HepG2 (cell line): ENCODE data around the gene FAM53B. TPM values are rescaled to one million over a fixed set of nuclear protein-coding genes. Genes with fewer than 3 reads are reported as not detected.

Source experiments
- ATAC-seq: fragments of 200-7000 bp; cut with Tn5 transposase; 3 replicates; pipeline ENCODE4 v1.9.1; 2020; ENCODE audit warnings: mild to moderate bottlenecking, moderate library complexity
- BruUV-seq: library from RNA; stranded (reverse); fragments of 400-500 nt; replicated peaks from 2 replicates; lab custom pipeline; 2021; lab: Mats Ljungman, UMichigan
- CTCF ChIA-PET: fragments of 300-600 bp; formaldehyde crosslinking; extraction: SDS; loops from one replicate; lab custom pipeline; 2021; ENCODE audit warnings: low total read pairs, inconsistent platforms, low intra/inter-chr PET ratio; lab: Yijun Ruan, JAX
- POLR2A ChIA-PET: fragments of 350-600 bp; sonication (Branson Sonifier 250); formaldehyde crosslinking; loops from one replicate; lab custom pipeline; 2020; ENCODE audit warnings: antibody characterized with exemption, inconsistent platforms; lab: Yijun Ruan, JAX
- DNase-seq: peaks from one replicate; pipeline ENCODE4 v3.0.0-alpha.2; 2015; ENCODE audit warnings: low spot score
- FAIRE-seq: peaks from 3 replicates; lab custom pipeline; 2011; peaks lifted over from hg19 to GRCh38; lab: Jason Lieb, UNC
- H2AFZ ChIP-seq: one replicate; pipeline ENCODE4 v1.6.1; 2011; ENCODE audit warnings: low read length, inconsistent platforms
- H3K27ac ChIP-seq: fragments of 300-600 bp; 3 replicates; pipeline ENCODE4 v1.8.0; 2011; ENCODE audit warnings: mixed run types, mild to moderate bottlenecking, mixed read lengths, low read length, inconsistent platforms; ENCODE audit not compliant: insufficient read depth; ENCODE audit errors: extremely low read length
- H3K27me3 ChIP-seq, 2 experiments: fragments of 200-600 bp in 1 of 2; 2 replicates in 1 of 2; 3 replicates in 1 of 2; pipeline versions ENCODE4 v1.6.0 to v1.8.0; 2011; ENCODE audit warnings: low read length in 2 of 2, mild to moderate bottlenecking in 2 of 2, moderate library complexity in 2 of 2, inconsistent platforms in 1 of 2; ENCODE audit not compliant: insufficient read depth in 2 of 2, control insufficient read depth in 1 of 2
- H3K36me3 ChIP-seq, 2 experiments: fragments of 200-600 bp in 1 of 2; replicated peaks in 1 of 2; 2 replicates in 1 of 2; 3 replicates in 1 of 2; pipeline versions ENCODE4 v1.5.1 to v1.8.0; 2011; ENCODE audit warnings: low read length in 2 of 2, inconsistent platforms in 1 of 2; ENCODE audit not compliant: insufficient read depth in 2 of 2, control insufficient read depth in 1 of 2
- H3K4me1 ChIP-seq: 2 replicates; pipeline ENCODE4 v1.5.1; 2012; ENCODE audit warnings: low read length, inconsistent platforms; ENCODE audit not compliant: insufficient read depth
- H3K4me2 ChIP-seq: 2 replicates; pipeline ENCODE4 v1.6.0; 2011; ENCODE audit warnings: low read depth, low read length, inconsistent platforms
- H3K4me3 ChIP-seq, 3 experiments: fragments of 200-600 bp in 1 of 3; sonication (generic), shearing (Covaris generic) in 1 of 3; replicated peaks in 1 of 3; 2 replicates each; pipeline ENCODE4 v1.5.1; 2011 to 2016; ENCODE audit warnings: low read length in 3 of 3, inconsistent platforms in 2 of 3, low read depth in 2 of 3, mild to moderate bottlenecking in 2 of 3, control low read depth in 1 of 3, mixed read lengths in 1 of 3; ENCODE audit not compliant: insufficient read depth in 1 of 3
- H3K79me2 ChIP-seq: one replicate; pipeline ENCODE4 v1.6.1; 2011; ENCODE audit warnings: low read length, inconsistent platforms; ENCODE audit not compliant: insufficient read depth
- H3K9ac ChIP-seq: 2 replicates; pipeline ENCODE4 v1.6.0; 2011; ENCODE audit warnings: mild to moderate bottlenecking, low read depth, low read length, inconsistent platforms; ENCODE audit not compliant: insufficient read depth
- H3K9me3 ChIP-seq: 2 replicates; pipeline ENCODE4 v1.5.1; 2012; ENCODE audit warnings: mild to moderate bottlenecking, low read length
- H4K20me1 ChIP-seq: 2 replicates; pipeline ENCODE4 v1.6.0; 2011; ENCODE audit warnings: inconsistent platforms, mild to moderate bottlenecking, low read length, moderate library complexity; ENCODE audit not compliant: insufficient read depth
- ARNT ChIP-seq: fragments of 450-650 bp; IDR thresholded peaks from 2 replicates; pipeline ENCODE4 v1.6.1; 2017
- GFI1 ChIP-seq: sonication (generic); formaldehyde crosslinking; IDR thresholded peaks from 2 replicates; pipeline ENCODE4 v1.5.0; 2020; ENCODE audit warnings: missing genetic modification reagents, mild to moderate bottlenecking, borderline replicate concordance
- HES4 ChIP-seq: sonication (generic); formaldehyde crosslinking; IDR thresholded peaks from 2 replicates; pipeline ENCODE4 v1.9.0; 2021; ENCODE audit warnings: mild to moderate bottlenecking, missing genetic modification reagents, borderline replicate concordance
- NFKBIZ ChIP-seq: IDR thresholded peaks from 2 replicates; pipeline ENCODE4 v1.6.1; 2018; ENCODE audit warnings: missing genetic modification reagents, missing compliant biosample characterization
- PRDM10 ChIP-seq: sonication (generic); formaldehyde crosslinking; IDR thresholded peaks from 2 replicates; pipeline ENCODE4 v1.4.0; 2020; ENCODE audit warnings: low read depth, missing genetic modification reagents
- SRSF4 ChIP-seq: fragments of 200-400 bp; formaldehyde crosslinking; IDR thresholded peaks from one replicate; pipeline ENCODE4 v1.6.1; 2018; ENCODE audit warnings: mild to moderate bottlenecking, low read depth, low read length, moderate library complexity; ENCODE audit not compliant: poor library complexity, severe bottlenecking
- TAF15 ChIP-seq: fragments of 200-400 bp; formaldehyde crosslinking; IDR thresholded peaks from one replicate; pipeline ENCODE4 v1.6.1; 2018; ENCODE audit warnings: mild to moderate bottlenecking, low read depth, low read length; ENCODE audit not compliant: poor library complexity, severe bottlenecking
- ZNF770 ChIP-seq: sonication (generic); formaldehyde crosslinking; IDR thresholded peaks from 2 replicates; pipeline ENCODE4 v1.5.0; 2020; ENCODE audit warnings: mild to moderate bottlenecking, missing genetic modification reagents
- WGBS: methylation state at CpG from one replicate; pipeline ENCODE4 v1.1.6; 2017; ENCODE audit warnings: low lambda C conversion rate; 5-methylcytosine and 5-hydroxymethylcytosine counted together
- in situ Hi-C: cut with HindIII; loops from 2 replicates; pipeline ENCODE4 v1.10.0; 2017; ENCODE audit warnings: low pct_unique_long_range_greater_than_20kb; ENCODE audit not compliant: extremely low pct_ligation_motif_present
- intact Hi-C: fragments of 100-400 bp; cut with micrococcal nuclease; formaldehyde crosslinking; loops from one replicate; pipeline ENCODE4 v1.10.0; 2022; ENCODE audit not compliant: unreplicated experiment
- polyA plus RNA-seq, 8 experiments: library from polyadenylated mRNA; depleted of rRNA in 3 of 8; stranded (reverse) in 7 of 8; unstranded in 1 of 8; fragments of >200 nt; fragmentation: Illumina TruSeq in 4 of 8; extraction: Trizol in 4 of 8; gene quantifications; 2 replicates each; pipeline versions ENCODE4 v1.2.1 to v1.2.3, GENCODE V29; 2011 to 2016; ENCODE audit warnings: low read depth in 4 of 8, missing spikeins in 1 of 8, mixed read lengths in 1 of 8; ENCODE audit not compliant: insufficient read depth in 1 of 8
- total RNA-seq, 5 experiments: library from RNA; depleted of rRNA; stranded (reverse); fragments of >200 nt; fragmentation: Illumina TruSeq; extraction: Trizol; gene quantifications; 2 replicates each; pipeline ENCODE4 v1.2.3, GENCODE V29; 2016; ENCODE audit warnings: low read depth in 1 of 5
- TF ChIP-seq, protein P1 (sequence below): sonication (generic); formaldehyde crosslinking; IDR thresholded peaks from 2 replicates; pipeline ENCODE4 v1.5.0; 2020; ENCODE audit warnings: mild to moderate bottlenecking, missing genetic modification reagents, borderline replicate concordance

Gene FAM53B
- total and polyA plus RNA-seq, 2 of the 13 experiments (the other 11 are each of a cell fraction or from before 2014, with no cell fraction given) = 6.4 to 19.3 TPM

DNA sequence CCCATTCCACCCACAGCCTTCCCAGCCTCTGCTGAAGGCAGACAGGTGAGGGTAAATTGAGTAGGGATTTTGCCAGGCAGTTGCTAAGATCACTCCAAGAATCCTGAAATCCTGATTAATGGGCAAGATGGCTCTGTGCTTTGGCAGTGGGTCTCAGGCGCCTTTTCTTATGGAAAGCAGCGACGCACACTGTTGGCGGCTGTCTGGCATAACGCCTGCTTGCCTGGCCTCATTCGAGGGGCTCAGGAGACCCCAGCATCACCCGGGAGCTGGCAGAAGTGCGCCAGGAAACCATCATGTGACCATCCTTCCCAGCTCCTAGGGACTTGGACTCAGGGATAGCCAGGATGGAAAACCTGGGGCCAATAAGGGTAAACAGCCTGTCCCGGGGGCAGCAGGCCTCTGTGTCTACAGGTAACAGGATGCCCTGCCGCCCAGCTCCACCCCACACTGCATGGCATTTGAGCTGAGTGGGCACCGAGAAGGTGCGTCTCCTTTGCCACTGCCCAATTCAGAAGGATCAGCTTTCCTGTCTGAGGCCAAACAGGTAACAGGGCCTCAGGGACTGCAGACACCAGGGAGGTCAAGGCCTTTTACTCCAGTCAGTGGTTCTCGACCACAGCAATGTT, 98.6 kb downstream of the FAM53B start:
- Histone ChIP-seq H4K20me1 (peaks cover 9% of the 10 kb centered on the region; the same call in 1 of the 2 replicates), H3K4me1 (peaks cover 28% of the 10 kb centered on the region), H3K9me3 (no peaks in the 10 kb centered on the region), H3K27me3 (no peaks in the 10 kb centered on the region), H3K27ac (no peak overlapping the region), H3K79me2 (no peaks in the 10 kb centered on the region), H3K36me3 (peaks cover 0 to 3% of the 10 kb centered on the region in 2 experiments; a peak in 3 of 5 replicates), H3K4me3 (no peak overlapping the region), H2AFZ (no peak overlapping the region), H3K9ac (no peak overlapping the region), H3K4me2 (no peak overlapping the region)
- no TSS peak for BruUV-seq
- CTCF ChIA-PET = no interaction called here
- no peak for ATAC-seq
- DNase-seq = no peak
- intact Hi-C loops = loop anchor here (2.0 kb wide), 1 partner anchor 37 kb away; no protein-coding TSS in a partner anchor
- POLR2A ChIA-PET = no interaction called here
- 100% methylated on average over 5 of the region's 13 CpGs for WGBS
- in situ Hi-C loops = no loop called here
- FAIRE-seq = no peak
- TF ChIP-seq HES4 (no peak), SRSF4 (no peak), ARNT (no peak), NFKBIZ (CRISPR knock-in tag) (no peak), TAF15 (no peak), ZNF770 (CRISPR knock-in tag) (no peak), PRDM10 (CRISPR knock-in tag) (no peak), GFI1 (no peak)
- TF ChIP-seq, protein P1, sequence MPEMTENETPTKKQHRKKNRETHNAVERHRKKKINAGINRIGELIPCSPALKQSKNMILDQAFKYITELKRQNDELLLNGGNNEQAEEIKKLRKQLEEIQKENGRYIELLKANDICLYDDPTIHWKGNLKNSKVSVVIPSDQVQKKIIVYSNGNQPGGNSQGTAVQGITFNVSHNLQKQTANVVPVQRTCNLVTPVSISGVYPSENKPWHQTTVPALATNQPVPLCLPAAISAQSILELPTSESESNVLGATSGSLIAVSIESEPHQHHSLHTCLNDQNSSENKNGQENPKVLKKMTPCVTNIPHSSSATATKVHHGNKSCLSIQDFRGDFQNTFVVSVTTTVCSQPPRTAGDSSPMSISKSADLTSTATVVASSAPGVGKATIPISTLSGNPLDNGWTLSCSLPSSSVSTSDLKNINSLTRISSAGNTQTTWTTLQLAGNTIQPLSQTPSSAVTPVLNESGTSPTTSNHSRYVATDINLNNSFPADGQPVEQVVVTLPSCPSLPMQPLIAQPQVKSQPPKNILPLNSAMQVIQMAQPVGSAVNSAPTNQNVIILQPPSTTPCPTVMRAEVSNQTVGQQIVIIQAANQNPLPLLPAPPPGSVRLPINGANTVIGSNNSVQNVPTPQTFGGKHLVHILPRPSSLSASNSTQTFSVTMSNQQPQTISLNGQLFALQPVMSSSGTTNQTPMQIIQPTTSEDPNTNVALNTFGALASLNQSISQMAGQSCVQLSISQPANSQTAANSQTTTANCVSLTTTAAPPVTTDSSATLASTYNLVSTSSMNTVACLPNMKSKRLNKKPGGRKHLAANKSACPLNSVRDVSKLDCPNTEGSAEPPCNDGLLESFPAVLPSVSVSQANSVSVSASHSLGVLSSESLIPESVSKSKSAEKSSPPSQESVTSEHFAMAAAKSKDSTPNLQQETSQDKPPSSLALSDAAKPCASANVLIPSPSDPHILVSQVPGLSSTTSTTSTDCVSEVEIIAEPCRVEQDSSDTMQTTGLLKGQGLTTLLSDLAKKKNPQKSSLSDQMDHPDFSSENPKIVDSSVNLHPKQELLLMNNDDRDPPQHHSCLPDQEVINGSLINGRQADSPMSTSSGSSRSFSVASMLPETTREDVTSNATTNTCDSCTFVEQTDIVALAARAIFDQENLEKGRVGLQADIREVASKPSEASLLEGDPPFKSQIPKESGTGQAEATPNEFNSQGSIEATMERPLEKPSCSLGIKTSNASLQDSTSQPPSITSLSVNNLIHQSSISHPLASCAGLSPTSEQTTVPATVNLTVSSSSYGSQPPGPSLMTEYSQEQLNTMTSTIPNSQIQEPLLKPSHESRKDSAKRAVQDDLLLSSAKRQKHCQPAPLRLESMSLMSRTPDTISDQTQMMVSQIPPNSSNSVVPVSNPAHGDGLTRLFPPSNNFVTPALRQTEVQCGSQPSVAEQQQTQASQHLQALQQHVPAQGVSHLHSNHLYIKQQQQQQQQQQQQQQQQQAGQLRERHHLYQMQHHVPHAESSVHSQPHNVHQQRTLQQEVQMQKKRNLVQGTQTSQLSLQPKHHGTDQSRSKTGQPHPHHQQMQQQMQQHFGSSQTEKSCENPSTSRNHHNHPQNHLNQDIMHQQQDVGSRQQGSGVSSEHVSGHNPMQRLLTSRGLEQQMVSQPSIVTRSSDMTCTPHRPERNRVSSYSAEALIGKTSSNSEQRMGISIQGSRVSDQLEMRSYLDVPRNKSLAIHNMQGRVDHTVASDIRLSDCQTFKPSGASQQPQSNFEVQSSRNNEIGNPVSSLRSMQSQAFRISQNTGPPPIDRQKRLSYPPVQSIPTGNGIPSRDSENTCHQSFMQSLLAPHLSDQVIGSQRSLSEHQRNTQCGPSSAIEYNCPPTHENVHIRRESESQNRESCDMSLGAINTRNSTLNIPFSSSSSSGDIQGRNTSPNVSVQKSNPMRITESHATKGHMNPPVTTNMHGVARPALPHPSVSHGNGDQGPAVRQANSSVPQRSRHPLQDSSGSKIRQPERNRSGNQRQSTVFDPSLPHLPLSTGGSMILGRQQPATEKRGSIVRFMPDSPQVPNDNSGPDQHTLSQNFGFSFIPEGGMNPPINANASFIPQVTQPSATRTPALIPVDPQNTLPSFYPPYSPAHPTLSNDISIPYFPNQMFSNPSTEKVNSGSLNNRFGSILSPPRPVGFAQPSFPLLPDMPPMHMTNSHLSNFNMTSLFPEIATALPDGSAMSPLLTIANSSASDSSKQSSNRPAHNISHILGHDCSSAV (CRISPR knock-in tag) = no peak
